ENCODE data around the gene WFDC9.

Gene WFDC9

GRCh38 chr20:45578231-45578630 is 52.9 kb downstream of the WFDC9 start:
- TF ChIP-seq REST (IDR thresholded peaks at IDR 0.05; ENCODE audit: insufficient read depth in 1 of 2, low read depth in 2 of 2, low read length in 2 of 2) (no peak), FOXP2 (optimal IDR thresholded peaks at IDR 0.05; ENCODE audit: borderline replicate concordance, extremely low read depth, extremely low read length, insufficient read depth) (no peak), TAF1 (IDR thresholded peaks at IDR 0.05; ENCODE audit: borderline replicate concordance, insufficient read depth, low read length) (no peak), POLR2AphosphoS5 (IDR thresholded peaks at IDR 0.05; ENCODE audit: low read depth, low read length) (no peak), SIN3A (IDR thresholded peaks at IDR 0.05; ENCODE audit: borderline replicate concordance, insufficient read depth, low read length) (no peak)

GRCh38 chr20:45576995-45577394 is 54.1 kb downstream of the WFDC9 start:
- TF ChIP-seq SIN3A (IDR thresholded peaks at IDR 0.05; ENCODE audit: borderline replicate concordance, insufficient read depth, low read length) (no peak), TAF1 (IDR thresholded peaks at IDR 0.05; ENCODE audit: borderline replicate concordance, insufficient read depth, low read length) (no peak), POLR2AphosphoS5 (IDR thresholded peaks at IDR 0.05; ENCODE audit: low read depth, low read length) (no peak), FOXP2 (optimal IDR thresholded peaks at IDR 0.05; ENCODE audit: borderline replicate concordance, extremely low read depth, extremely low read length, insufficient read depth) (no peak), REST (IDR thresholded peaks at IDR 0.05; ENCODE audit: insufficient read depth in 1 of 2, low read depth in 2 of 2, low read length in 2 of 2) (no peak)

- TF ChIP-seq SIN3A (IDR thresholded peaks at IDR 0.05; ENCODE audit: borderline replicate concordance, insufficient read depth, low read length) (no peak), REST (IDR thresholded peaks at IDR 0.05; ENCODE audit: insufficient read depth in 1 of 2, low read depth in 2 of 2, low read length in 2 of 2) (no peak), POLR2AphosphoS5 (IDR thresholded peaks at IDR 0.05; ENCODE audit: low read depth, low read length) (no peak), TAF1 (IDR thresholded peaks at IDR 0.05; ENCODE audit: borderline replicate concordance, insufficient read depth, low read length) (no peak), FOXP2 (optimal IDR thresholded peaks at IDR 0.05; ENCODE audit: borderline replicate concordance, extremely low read depth, extremely low read length, insufficient read depth) (no peak)
These were observed 55.2 kb downstream of the WFDC9 start for GRCh38 chr20:45575931-45576330.

- TF ChIP-seq REST (IDR thresholded peaks at IDR 0.05; ENCODE audit: insufficient read depth in 1 of 2, low read depth in 2 of 2, low read length in 2 of 2) (no peak), FOXP2 (optimal IDR thresholded peaks at IDR 0.05; ENCODE audit: borderline replicate concordance, extremely low read depth, extremely low read length, insufficient read depth) (no peak), TAF1 (IDR thresholded peaks at IDR 0.05; ENCODE audit: borderline replicate concordance, insufficient read depth, low read length) (no peak), POLR2AphosphoS5 (IDR thresholded peaks at IDR 0.05; ENCODE audit: low read depth, low read length) (no peak), SIN3A (IDR thresholded peaks at IDR 0.05; ENCODE audit: borderline replicate concordance, insufficient read depth, low read length) (no peak)
These were observed 66.3 kb downstream of the WFDC9 start for GRCh38 chr20:45564760-45565276.
